COR-L47 (cell line): ENCODE measurements around the gene TRMT1.

Source experiments
- DNase-seq: peaks from one replicate; lab custom pipeline; 2025; lab: John Stamatoyannopoulos, UW

Gene TRMT1

DNA sequence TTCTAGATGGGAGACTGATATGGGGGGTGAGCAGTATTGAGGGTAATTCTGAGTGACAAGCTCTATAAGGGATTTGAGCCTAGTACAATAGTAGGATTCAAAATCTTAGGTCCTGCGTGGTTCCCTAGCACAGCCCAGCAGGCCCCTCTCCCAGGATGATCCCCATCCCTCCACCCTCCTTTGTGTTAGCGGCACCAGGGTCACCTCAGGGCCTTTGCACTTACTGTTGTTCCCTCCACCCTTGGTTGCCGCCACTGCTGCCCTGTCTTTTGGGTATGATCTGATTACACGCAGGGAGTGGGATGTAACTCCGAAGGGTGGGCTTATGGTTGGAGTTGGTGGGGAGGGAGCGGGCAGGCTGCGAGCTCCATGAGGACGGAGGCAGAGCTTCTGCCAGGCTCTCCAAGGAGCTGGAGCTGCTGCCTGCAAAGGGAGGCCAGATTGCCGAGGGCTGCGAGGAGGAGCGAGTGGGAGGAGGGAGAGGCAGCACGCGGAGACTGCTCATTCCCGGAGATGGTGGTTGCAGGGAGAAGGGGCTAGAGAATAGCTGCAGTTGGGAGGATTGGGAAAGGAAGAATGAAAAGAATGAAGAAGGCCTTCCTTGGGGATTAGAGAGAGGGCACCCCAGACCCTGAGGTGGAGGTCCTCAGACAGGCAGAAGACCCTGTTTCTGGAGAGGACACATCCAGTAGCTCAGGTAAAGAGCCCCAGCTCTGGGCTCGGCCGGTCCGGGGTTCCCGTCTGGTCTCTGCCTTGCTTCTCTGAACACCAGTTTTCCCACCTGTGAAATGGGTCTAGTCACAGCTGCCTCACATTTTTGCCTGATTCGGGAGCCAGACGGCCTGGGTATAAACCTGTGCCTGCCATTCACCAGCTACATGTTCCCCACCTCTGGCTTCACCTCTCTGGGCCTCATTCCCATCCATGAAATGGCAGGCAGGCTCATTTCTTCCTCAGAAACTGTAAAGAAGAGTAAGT, 6.7 kb upstream of the TRMT1 start:
- DNase-seq, result no peak

- no peak for DNase-seq
Observed at GRCh38 chr19:13122275-13122878, 5.8 kb upstream of the TRMT1 start.

- no peak for DNase-seq
Observed at GRCh38 chr19:13121551-13122274, 5.2 kb upstream of the TRMT1 start.

DNA sequence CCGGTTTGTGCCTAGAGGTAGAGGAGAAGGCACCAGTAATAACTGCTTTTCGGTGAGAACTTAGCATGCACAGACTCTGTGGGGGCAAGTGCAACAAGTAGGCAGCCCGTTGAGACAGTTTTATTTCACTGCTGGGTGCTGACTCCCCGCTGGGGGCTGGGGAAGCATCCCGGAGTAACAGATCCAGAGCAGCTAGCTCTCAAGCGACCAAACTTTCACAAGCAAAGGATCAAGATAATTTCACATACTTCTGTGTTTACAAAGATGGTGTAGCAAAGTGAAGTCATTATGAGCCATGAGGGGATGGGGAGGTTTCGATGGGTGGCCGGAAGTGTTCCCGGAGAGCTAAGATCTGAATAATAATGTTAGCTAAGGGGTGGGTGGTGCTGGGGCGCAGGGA, 4.3 kb upstream of the TRMT1 start:
- DNase-seq, result no peak

GRCh38 chr19:13120031-13120430, 3.5 kb upstream of the TRMT1 start:
- DNase-seq, result no peak

DNA sequence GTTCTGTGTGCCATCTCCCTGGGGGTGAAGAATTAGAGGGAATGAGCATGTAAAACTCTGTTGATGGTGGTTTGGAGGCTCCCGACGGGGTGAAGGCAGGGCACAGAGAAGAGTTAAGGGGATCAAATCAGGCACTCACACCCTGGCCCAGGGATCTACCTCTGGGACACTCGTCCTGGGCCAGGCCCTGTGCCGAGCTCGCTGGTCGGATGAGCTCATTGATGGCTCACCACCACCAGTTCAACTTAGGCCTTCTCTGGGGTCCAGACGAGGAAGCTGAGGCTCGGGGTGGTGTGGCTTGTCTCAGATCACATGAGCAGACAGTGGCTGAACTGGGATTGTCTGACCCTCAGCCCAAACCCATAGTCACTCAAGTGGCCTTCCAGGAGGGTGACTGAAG, 3.1 kb upstream of the TRMT1 start:
- DNase-seq, result no peak

DNA sequence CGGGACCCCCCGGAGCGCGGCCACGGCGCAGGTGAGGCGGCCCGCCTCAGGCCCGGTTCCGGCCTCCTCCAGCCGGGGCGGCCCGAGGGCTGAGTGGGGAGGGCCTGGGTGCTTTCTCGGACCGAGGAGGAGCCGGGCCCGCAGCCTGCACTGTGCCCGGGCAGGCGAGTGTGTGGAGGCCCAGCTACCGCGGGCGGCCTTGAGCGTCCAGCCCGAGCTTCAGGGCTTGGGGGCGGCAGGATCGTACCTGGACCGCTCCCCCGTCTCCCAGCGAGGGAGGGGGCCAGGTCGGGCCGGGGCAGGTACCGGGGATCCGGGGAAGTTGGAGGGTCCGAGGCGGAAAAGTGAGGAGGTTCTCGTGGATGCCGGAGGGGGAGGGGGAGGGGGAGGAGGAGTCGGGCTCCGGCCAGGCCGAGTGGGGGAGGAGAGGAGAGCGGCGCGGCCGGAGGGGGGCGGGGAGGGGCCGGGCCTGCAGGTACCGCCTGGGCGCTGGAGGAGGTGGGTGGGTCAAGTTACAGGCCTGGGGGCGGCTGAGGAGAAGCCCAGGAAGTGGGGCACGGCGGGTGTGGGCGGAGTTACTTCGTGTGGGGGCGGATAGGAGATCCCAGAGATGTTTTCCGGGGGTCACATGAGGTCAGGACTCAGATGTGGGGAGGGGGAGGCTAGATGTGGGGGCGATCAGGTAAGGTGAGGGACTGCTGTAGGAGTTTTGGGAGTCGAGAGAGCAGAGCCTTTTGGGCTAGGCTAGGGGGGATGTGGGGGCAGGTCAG, 2.1 kb upstream of the TRMT1 start:
- no peak for DNase-seq

DNA sequence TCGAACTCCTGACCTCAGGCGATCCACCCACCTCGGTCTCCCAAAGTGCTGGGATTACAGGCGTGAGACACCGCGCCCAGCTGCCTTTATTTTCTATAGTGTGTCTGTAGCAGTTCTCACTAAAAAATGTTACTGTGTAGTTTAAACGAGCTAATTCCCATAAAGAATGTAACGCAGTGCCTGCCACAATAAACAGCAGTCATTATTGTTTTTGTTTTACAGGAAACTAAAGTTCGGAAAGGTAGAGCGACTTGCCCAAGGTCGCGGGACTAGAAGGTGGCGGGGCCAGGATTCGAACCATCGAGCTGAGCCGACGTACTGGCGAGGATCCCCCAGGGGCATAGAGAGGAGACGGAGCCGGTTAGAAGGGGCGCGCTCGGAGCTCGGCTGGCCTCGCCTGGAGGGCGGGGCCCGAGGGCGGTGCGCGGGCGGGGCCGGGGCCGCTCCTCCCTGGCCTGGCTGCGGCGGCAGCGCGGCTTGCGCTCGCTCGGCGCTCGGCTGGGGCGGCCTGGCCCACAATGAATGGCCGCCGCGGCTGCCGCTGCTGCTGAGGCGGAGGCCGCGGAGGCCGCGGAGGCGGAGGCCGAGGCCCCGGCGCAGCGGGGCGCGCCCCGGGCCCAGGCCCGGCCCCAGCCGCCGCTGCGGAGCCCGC, 1.4 kb upstream of the TRMT1 start, which contains the start of gene NACC1:
NACC1 (plus strand) TSS at position 493 of the 652 bp plus-strand sequence. CDS start 16,944 bp downstream, outside the sequence.
- peak; percentile 86 for DNase-seq

- DNase-seq, result no peak
Observed at GRCh38 chr19:13117176-13117771, 734 bp upstream of the TRMT1 start.

- no peak for DNase-seq
Observed at GRCh38 chr19:13115936-13116281, 631 bp downstream of the TRMT1 start.

DNA sequence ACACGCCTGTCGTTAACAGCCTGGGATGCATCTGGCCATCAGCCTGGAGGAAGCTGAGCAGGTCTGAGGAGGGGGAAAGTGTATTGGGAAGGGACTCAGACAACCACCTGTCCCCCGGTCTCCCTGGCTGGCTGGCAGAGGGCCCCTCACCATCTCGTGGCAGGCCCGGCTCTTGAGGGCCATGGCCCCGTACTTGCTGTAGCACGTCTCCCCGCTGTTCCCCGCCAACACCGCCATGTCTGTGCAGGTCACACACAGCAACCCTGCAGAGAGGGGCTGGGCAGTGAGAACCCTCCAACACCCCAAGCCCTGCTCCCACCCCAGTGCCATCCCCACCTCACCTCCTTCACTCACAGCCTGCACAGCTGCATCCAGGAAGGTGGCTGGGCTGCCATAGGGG, 4.0 kb downstream of the TRMT1 start:
- no peak for DNase-seq

DNA sequence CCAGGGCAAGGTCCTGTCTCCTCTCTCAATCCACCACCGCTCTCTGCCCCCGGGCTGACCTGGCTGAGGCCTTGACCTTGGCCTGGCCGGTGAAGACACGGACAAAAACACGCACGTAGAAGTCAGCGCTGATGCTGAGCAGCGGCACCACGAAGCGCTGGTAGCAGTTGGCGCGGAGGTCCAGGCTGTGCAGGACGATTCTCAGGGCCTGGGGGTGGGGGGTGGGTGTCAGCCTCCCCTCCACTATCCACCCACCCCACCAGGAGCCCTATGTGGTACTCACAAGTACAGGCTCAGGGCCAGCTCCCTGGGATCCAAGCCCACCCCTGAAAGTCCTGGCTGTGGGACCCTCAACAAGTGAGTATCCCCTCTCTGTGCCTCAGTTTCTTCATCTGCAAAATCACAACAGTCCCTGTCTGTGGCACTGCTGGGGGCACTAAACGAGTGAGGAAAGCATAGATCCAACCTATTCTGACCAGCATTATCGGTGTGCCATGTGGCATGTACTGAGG, 6.4 kb downstream of the TRMT1 start:
- no peak for DNase-seq

DNA sequence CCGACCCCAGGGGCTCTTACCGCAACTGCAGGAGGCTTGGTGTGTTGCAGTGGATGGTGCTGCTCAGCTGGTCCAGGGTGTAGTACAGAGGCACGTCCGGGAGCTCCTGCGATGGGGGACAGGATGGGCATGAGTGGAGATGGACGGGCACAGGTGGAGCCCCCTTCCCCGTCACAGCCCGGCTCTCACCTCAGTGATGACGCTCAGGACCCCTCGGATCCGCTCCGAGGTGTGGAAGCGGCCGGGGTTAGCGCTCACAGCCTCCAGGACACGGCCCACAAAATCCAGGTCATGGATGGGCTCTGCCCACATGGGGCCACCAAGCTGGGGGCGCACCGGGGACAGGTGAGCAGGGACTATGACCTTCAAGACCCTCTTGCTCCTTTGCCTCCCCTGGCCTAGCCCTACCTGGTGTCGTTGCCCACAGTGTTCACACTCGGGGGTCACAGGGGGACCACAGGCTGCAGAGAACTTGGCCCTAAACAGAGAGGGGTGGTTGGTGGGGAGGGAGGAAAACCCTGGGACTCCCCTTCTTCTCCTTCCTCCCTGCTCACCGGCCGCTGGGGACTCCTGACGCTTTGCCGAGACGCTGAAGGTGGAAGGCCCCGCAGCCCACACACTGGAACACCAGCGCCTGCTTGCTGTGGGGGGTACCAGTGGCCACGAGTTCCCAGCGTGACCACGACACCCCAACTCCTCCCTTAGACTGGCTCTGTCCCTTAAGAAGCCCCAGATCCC, 7.0 kb downstream of the TRMT1 start:
- no peak for DNase-seq

GRCh38 chr19:13104848-13105711, 11.5 kb downstream of the TRMT1 start:
- no peak for DNase-seq

- DNase-seq, result no peak
Observed at GRCh38 chr19:13104360-13104847, 12.1 kb downstream of the TRMT1 start.

DNA sequence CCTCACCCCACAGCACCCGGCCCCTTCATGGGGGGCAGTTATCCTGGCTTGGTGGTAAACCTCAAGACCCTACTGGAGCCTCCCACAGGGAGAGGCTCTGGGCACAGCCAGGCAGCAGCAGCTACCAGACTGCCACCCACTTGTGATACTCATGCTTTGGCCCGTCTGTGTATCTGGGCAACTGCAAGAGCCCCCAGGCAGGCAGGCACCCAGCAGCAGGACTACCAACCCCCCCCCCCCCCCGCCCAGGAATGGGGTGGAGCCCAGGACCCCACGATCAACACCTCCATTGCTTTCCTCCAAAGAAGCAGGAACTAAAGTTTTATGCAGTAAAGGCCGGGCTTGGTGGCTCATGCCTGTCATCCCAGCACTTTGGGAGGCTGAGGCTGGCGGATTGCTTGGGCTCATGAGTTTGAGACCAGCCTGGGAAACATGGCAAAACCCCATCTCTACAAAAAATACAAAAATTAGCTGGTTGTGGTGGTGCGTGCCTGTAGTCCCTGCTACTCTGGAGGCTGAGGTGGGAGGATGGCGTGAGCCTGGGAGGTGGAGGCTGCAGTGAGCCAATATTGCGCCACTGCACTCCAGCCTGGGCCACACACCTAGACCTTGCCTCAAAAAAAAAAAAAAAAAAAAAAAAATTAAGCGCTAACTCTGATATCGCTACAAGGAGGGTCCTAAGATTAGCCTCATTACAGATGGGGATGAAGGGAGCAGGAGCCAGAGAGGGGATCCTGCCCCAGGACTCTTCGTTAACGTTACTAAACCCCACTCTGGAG, 12.8 kb downstream of the TRMT1 start:
- no peak for DNase-seq

GRCh38 chr19:13102666-13103580, 13.6 kb downstream of the TRMT1 start, which contains the start of gene LYL1:
TSS of gene LYL1 (minus strand) at chr19:13102858. CDS start at chr19:13101171, 1,687 bp downstream.
- no peak for DNase-seq
